CMK (cell line): ENCODE data around the gene RXRA.

ENCODE experiments used
- DNase-seq: peaks from one replicate; pipeline ENCODE4 v3.0.0-alpha.2; 2010; ENCODE audit warnings: low read depth

The RXRA gene

GRCh38 chr9:134419000-134419683 is 92.9 kb downstream of the RXRA start:
- no peak for DNase-seq

- DNase-seq: no peak
Measured at GRCh38 chr9:134419684-134420076, 93.4 kb downstream of the RXRA start.

- DNase-seq: no peak
Measured at GRCh38 chr9:134420281-134420845, 94.1 kb downstream of the RXRA start.

- no peak for DNase-seq
Measured at GRCh38 chr9:134420974-134421432, 94.7 kb downstream of the RXRA start.

- DNase-seq: no peak
Measured at GRCh38 chr9:134421888-134422287, 95.6 kb downstream of the RXRA start.

- DNase-seq: no peak
Measured at GRCh38 chr9:134422301-134423090, 96.2 kb downstream of the RXRA start.

GRCh38 chr9:134423166-134423565 is 96.9 kb downstream of the RXRA start:
- no peak for DNase-seq

GRCh38 chr9:134423749-134424148 is 97.5 kb downstream of the RXRA start:
- DNase-seq: no peak

GRCh38 chr9:134424818-134425217 is 98.6 kb downstream of the RXRA start:
- DNase-seq: no peak

GRCh38 chr9:134425401-134425800 is 99.1 kb downstream of the RXRA start:
- DNase-seq: no peak

- no peak for DNase-seq
Measured at GRCh38 chr9:134425812-134426211, 99.6 kb downstream of the RXRA start.

GRCh38 chr9:134426436-134426835 is 100.2 kb downstream of the RXRA start:
- no peak for DNase-seq

GRCh38 chr9:134427153-134427782 is 101.0 kb downstream of the RXRA start:
- no peak for DNase-seq

GRCh38 chr9:134428559-134428958 is 102.3 kb downstream of the RXRA start:
- DNase-seq: no peak

GRCh38 chr9:134429007-134429406 is 102.8 kb downstream of the RXRA start:
- DNase-seq: no peak

GRCh38 chr9:134429481-134429880 is 103.2 kb downstream of the RXRA start:
- no peak for DNase-seq

- DNase-seq: no peak
Measured at GRCh38 chr9:134431095-134431494, 104.8 kb downstream of the RXRA start.

GRCh38 chr9:134431626-134432025 is 105.4 kb downstream of the RXRA start:
- no peak for DNase-seq

- no peak for DNase-seq
Measured at GRCh38 chr9:134432471-134432870, 106.2 kb downstream of the RXRA start.

- DNase-seq: no peak
Measured at GRCh38 chr9:134433101-134433500, 106.8 kb downstream of the RXRA start.

- no peak for DNase-seq
Measured at GRCh38 chr9:134433909-134434882, 107.9 kb downstream of the RXRA start.
